ENCODE measurements around the gene KIAA0513. TPM values are rescaled to one million over a fixed set of nuclear protein-coding genes. Genes with fewer than 3 reads are reported as not detected.

Gene KIAA0513
- total RNA-seq, 1 experiment from 2014 or later = 8.7 TPM

GRCh38 chr16:85057212-85057889 lies 29.8 kb downstream of the KIAA0513 start:
- no peaks in the 10 kb centered on the region for H3K27me3 ChIP-seq (ENCODE audit: control insufficient read depth, insufficient read depth, low read length)
- in situ Hi-C loops (cut with HindIII; ENCODE audit: low pct_unique_long_range_greater_than_20kb, low sequenced_read_pairs) = no loop called here
- H3K27ac ChIP-seq (ENCODE audit: low read length) = no peak overlapping the region
- ChIA-PET POLR2A (no interaction called here), CTCF (interaction anchor here (0.7 kb wide), 1 partner anchor 84 kb away, joined by 5 read pairs; no protein-coding TSS in a partner anchor)
- intact Hi-C loops (cut with micrococcal nuclease; ENCODE audit: unreplicated experiment) = no loop called here
- H3K4me1 ChIP-seq (ENCODE audit: control insufficient read depth, insufficient read depth, low read length) = peaks cover 9% of the 10 kb centered on the region
- H3K36me3 ChIP-seq (ENCODE audit: control insufficient read depth, insufficient read depth, low read length) = no peaks in the 10 kb centered on the region
- TF ChIP-seq CTCF (IDR thresholded peaks at IDR 0.05) = no peak; the same call in 1 of the 2 replicates
- no peak for TF ChIP-seq SIN3A (IDR thresholded peaks at IDR 0.05; ENCODE audit: borderline replicate concordance, insufficient read depth, low read depth, low read length)
- no peak for TF ChIP-seq POLR2AphosphoS5 (IDR thresholded peaks at IDR 0.05; ENCODE audit: low read depth, low read length)
- TF ChIP-seq TCF7L2 (IDR thresholded peaks at IDR 0.05; ENCODE audit: low read depth, low read length) = no peak
- TF ChIP-seq, protein P1, sequence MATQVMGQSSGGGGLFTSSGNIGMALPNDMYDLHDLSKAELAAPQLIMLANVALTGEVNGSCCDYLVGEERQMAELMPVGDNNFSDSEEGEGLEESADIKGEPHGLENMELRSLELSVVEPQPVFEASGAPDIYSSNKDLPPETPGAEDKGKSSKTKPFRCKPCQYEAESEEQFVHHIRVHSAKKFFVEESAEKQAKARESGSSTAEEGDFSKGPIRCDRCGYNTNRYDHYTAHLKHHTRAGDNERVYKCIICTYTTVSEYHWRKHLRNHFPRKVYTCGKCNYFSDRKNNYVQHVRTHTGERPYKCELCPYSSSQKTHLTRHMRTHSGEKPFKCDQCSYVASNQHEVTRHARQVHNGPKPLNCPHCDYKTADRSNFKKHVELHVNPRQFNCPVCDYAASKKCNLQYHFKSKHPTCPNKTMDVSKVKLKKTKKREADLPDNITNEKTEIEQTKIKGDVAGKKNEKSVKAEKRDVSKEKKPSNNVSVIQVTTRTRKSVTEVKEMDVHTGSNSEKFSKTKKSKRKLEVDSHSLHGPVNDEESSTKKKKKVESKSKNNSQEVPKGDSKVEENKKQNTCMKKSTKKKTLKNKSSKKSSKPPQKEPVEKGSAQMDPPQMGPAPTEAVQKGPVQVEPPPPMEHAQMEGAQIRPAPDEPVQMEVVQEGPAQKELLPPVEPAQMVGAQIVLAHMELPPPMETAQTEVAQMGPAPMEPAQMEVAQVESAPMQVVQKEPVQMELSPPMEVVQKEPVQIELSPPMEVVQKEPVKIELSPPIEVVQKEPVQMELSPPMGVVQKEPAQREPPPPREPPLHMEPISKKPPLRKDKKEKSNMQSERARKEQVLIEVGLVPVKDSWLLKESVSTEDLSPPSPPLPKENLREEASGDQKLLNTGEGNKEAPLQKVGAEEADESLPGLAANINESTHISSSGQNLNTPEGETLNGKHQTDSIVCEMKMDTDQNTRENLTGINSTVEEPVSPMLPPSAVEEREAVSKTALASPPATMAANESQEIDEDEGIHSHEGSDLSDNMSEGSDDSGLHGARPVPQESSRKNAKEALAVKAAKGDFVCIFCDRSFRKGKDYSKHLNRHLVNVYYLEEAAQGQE (IDR thresholded peaks at IDR 0.05; ENCODE audit: insufficient read depth in 1 of 2, low read depth in 2 of 2, low read length in 1 of 2) = no peak
- no TSS peak for BruUV-seq (replicated peaks)
- no peak for DNase-seq (ENCODE audit: low read depth, low spot score)
- H3K9me3 ChIP-seq (ENCODE audit: control insufficient read depth, insufficient read depth, low read depth, low read length) = no peaks in the 10 kb centered on the region
- no peak overlapping the region for H3K4me3 ChIP-seq (ENCODE audit: low read depth in 2 of 2, low read length in 2 of 2)
- ATAC-seq = peak; percentile 79; the same call in 1 of the 2 replicates

DNA sequence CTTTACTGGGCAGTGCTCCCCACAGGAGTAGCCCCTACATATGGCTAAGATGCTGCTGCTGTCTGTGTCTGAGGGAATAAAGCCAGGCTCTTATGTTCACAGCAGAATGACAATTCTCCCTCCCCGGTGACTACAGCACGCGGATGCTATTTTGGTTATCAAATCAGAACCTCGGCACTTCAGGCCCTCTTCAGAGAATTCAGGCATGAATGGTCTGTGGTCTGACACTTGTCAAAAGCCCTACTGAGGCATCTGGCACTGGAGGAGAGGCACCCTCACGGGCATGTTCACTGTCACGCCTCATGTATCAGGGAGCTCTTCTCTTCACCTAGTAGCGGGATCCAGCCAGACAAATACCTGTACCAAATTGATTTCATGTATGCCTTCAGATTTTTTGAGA lies 30.4 kb downstream of the KIAA0513 start:
- DNase-seq (ENCODE audit: low read depth, low spot score) (no peak), ATAC-seq (no peak)
- ChIA-PET CTCF (no interaction called here), POLR2A (no interaction called here)
- intact Hi-C loops (cut with micrococcal nuclease; ENCODE audit: unreplicated experiment) (no loop called here), in situ Hi-C loops (cut with HindIII; ENCODE audit: low pct_unique_long_range_greater_than_20kb, low sequenced_read_pairs) (no loop called here)
- Histone ChIP-seq H3K4me1 (ENCODE audit: control insufficient read depth, insufficient read depth, low read length) (peaks cover 9% of the 10 kb centered on the region), H3K27me3 (ENCODE audit: control insufficient read depth, insufficient read depth, low read length) (no peaks in the 10 kb centered on the region), H3K27ac (ENCODE audit: low read length) (no peak overlapping the region), H3K4me3 (ENCODE audit: low read depth in 2 of 2, low read length in 2 of 2) (no peak overlapping the region), H3K36me3 (ENCODE audit: control insufficient read depth, insufficient read depth, low read length) (no peaks in the 10 kb centered on the region), H3K9me3 (ENCODE audit: control insufficient read depth, insufficient read depth, low read depth, low read length) (no peaks in the 10 kb centered on the region)
- no peak for TF ChIP-seq SIN3A (IDR thresholded peaks at IDR 0.05; ENCODE audit: borderline replicate concordance, insufficient read depth, low read depth, low read length)
- TF ChIP-seq POLR2AphosphoS5 (IDR thresholded peaks at IDR 0.05; ENCODE audit: low read depth, low read length) = no peak
- no peak for TF ChIP-seq CTCF (IDR thresholded peaks at IDR 0.05)
- TF ChIP-seq TCF7L2 (IDR thresholded peaks at IDR 0.05; ENCODE audit: low read depth, low read length) = no peak
- TF ChIP-seq, protein P1 (IDR thresholded peaks at IDR 0.05; ENCODE audit: insufficient read depth in 1 of 2, low read depth in 2 of 2, low read length in 1 of 2) = no peak
- no TSS peak for BruUV-seq (replicated peaks)
